Measurements from ENCODE around the gene MUL1.

Gene MUL1

GRCh38 chr1:20484519-20485462 is 23.2 kb downstream of the MUL1 start:
- no peak for DNase-seq

GRCh38 chr1:20483833-20484518 is 24.0 kb downstream of the MUL1 start:
- no peak for DNase-seq

- no peak for DNase-seq
Measured at GRCh38 chr1:20483098-20483832, 24.7 kb downstream of the MUL1 start.

- no peak for DNase-seq
Measured at GRCh38 chr1:20481643-20482498, 26.1 kb downstream of the MUL1 start.

- no peak for DNase-seq
Measured at GRCh38 chr1:20480951-20481617, 26.9 kb downstream of the MUL1 start.

GRCh38 chr1:20480243-20480944 is 27.6 kb downstream of the MUL1 start:
- DNase-seq, result no peak

- no peak for DNase-seq
Measured at GRCh38 chr1:20479840-20480239, 28.1 kb downstream of the MUL1 start.

- no peak for DNase-seq
Measured at GRCh38 chr1:20478057-20478635, 29.8 kb downstream of the MUL1 start.

- no peak for DNase-seq
Measured at GRCh38 chr1:20477348-20478056, 30.4 kb downstream of the MUL1 start.

- no peak for DNase-seq
Measured at GRCh38 chr1:20476265-20477038, 31.5 kb downstream of the MUL1 start.

- no peak for DNase-seq
Measured at GRCh38 chr1:20474996-20475395, 33.0 kb downstream of the MUL1 start.

GRCh38 chr1:20474333-20474975 is 33.5 kb downstream of the MUL1 start:
- DNase-seq, result no peak

GRCh38 chr1:20473894-20474293 is 34.1 kb downstream of the MUL1 start:
- no peak for DNase-seq

GRCh38 chr1:20472860-20473711 is 34.9 kb downstream of the MUL1 start:
- DNase-seq, result no peak

GRCh38 chr1:20472121-20472520 is 35.8 kb downstream of the MUL1 start:
- DNase-seq, result no peak

GRCh38 chr1:20470194-20470593 is 37.8 kb downstream of the MUL1 start:
- DNase-seq, result no peak

- DNase-seq, result no peak
Measured at GRCh38 chr1:20469406-20470076, 38.4 kb downstream of the MUL1 start.
